HG03575 (cell line): ENCODE data around the gene CNBP.
"Not testable (repeated sequence)": the region's sequence is repeated elsewhere in the genome, so short reads cannot be mapped to it uniquely, and the experiment has no call there.

Experiments
- ATAC-seq: cut with Tn5 transposase; IDR thresholded peaks from one replicate; pipeline ENCODE4 v1.9.1; 2021; ENCODE audit not compliant: unreplicated experiment, insufficient number of reproducible peaks, low FRiP score; ENCODE audit errors: extremely low read depth

CNBP gene

DNA sequence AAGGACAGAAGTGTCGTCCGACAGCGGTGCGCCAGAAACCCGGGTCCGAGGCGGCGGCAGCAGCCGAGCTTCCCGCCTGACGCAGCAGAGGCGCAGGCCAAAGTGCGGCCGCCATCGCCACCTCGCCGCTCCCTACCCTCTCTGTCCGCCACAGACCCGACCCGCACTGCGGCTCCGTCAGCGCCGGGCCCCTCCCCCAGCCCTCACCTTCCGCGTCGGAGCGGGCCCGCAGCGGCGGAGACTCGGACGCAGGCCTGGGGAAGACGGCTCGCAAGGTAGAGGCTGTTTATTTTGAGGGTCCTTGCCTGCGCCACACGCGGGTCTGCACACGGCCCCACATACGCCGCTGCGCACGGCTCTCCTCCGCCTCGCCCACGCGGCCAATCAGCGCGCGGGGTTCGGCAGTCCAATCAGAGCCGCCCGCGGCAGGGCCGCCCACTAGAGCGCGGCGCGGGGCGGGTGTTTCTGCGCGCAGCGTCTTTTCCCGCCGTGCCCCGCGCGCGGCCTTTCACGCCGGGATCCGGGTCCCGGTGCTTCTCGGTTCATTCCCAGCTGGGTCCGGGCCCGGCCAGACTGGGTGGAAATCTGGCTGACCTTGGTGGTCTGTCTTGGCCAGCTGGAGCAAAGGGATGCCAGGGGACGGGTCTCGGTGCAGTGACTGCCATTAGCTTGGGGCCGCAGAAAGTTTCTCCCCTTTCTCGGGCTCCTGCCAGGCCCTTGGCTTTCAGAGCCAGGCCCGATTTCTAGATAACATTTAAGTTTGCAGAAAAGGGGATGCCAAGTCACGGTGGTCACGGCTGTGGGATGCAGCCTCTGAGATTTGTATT, at the start of gene CNBP:
Gene CNBP (minus strand): TSS at position 328 of the 827 bp plus-strand sequence. CDS start 12,139 bp downstream, outside the sequence.
- no peak for ATAC-seq

- ATAC-seq: no peak
These were observed 47.8 kb upstream of the CNBP start for GRCh38 chr3:129231331-129232119.

- no peak for ATAC-seq
These were observed 46.8 kb upstream of the CNBP start for GRCh38 chr3:129230311-129231019.

GRCh38 chr3:129228891-129229585, 45.3 kb upstream of the CNBP start:
- no peak for ATAC-seq

GRCh38 chr3:129226374-129226773, 42.7 kb upstream of the CNBP start:
- ATAC-seq: no peak

- ATAC-seq: no peak
These were observed 41.3 kb upstream of the CNBP start for GRCh38 chr3:129224984-129225393.

GRCh38 chr3:129224387-129224786, 40.7 kb upstream of the CNBP start:
- not testable (repeated sequence) for ATAC-seq

DNA sequence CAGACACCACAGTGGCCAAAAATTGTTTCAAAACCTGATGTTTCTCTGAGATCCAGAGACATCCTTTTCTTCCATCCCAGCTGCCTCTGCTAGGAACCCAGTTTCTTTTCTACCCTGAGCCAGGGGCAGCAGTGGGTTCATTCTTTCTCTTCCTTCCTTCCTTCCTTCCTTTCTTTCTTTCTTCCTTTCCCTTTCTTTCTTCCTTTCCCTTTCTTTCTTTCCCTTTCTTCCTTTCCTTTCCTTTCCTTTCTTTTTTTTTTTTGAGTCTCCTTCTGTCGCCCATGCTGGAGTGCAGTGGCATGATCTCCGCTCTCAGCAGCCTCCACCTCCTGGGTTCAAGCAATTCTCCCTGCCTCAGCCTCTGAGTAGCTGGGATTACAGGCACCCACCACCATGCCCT, 35.0 kb upstream of the CNBP start:
- no peak for ATAC-seq

GRCh38 chr3:129213238-129213637, 29.5 kb upstream of the CNBP start:
- ATAC-seq: no peak

- no peak for ATAC-seq
These were observed 28.1 kb upstream of the CNBP start for GRCh38 chr3:129211772-129212171.

GRCh38 chr3:129211345-129211744, 27.6 kb upstream of the CNBP start:
- no peak for ATAC-seq

DNA sequence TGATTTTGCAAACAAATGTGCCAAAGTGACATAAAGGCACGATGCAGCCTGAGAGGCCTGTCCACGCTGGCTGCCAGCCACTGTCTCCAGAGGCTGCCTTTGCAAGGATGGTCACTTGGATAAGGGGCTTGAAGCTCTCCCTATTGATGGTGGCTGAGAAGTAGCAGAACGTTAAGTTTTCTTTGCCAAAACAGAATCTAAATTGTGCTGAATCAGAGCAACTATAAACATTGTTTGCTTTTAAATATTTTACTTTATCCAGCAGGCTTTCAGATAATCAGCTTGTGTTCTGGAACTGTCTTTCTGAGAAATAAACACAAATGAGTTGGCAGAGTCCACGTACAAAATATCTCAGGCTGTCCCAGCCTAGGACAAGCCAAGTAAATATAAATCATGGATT, 23.8 kb upstream of the CNBP start:
- ATAC-seq: no peak

DNA sequence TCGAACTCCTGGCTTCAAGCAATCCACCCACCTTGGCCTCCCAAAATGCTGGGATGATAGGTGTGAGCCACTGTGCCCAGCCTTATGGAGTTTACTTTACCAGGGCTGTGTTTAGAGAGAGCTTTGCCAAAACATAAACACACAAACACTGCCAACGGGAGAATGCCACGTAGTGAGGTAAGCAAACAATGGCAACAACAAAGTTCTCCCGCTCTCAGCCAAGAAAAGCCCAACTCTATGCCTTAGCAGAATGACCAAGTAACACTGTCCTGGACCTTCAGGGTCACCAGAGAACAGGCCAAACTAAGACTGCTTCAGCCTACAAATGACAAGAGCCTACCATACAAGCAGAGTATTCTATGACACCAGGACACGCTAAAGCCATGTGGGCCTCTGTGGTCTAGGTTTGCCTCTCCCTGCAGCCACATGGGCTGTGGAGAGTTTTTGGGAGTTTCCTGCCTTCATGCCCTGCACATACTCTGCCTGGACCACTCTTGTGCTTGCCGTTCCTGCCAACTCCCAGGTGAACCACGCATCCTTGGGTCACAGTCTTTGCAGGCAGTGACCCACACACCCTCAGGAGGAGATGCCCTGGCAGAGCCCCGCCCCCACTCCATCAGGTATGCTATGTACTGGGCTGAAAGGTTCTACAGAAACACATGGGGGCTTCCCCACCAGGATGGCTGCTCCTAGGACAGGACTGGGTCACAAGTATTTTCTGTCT, 21.6 kb upstream of the CNBP start:
- no peak for ATAC-seq

- no peak for ATAC-seq
These were observed 20.8 kb upstream of the CNBP start for GRCh38 chr3:129204473-129204872.

- no peak for ATAC-seq
These were observed 15.7 kb upstream of the CNBP start for GRCh38 chr3:129199366-129199765.

DNA sequence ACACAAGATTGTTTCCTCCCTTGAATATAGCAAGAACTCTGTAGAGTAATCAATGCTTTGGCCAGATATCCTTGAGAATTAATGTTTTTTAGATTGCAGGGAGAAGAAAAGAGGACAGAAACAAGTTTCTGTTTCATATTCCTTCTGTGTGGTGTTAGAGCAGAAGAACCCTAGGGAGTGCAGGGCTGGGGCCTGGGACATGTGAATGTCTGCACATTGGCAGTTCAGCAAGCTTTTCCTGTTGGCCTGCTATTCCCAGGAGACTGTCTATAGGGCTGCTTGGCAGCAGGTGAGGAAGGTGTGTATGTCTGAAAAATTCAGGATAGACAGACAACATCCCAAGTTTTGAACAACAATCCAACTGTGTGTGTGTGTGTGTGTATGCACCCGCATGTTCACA, 13.6 kb upstream of the CNBP start:
- no peak for ATAC-seq

- no peak for ATAC-seq
These were observed 12.9 kb upstream of the CNBP start for GRCh38 chr3:129196601-129197000.

- no peak for ATAC-seq
These were observed 12.1 kb upstream of the CNBP start for GRCh38 chr3:129195731-129196256.
